HepG2 (cell line): ENCODE measurements around the gene ZNF821. TPM values are rescaled to one million over a fixed set of nuclear protein-coding genes. Genes with fewer than 3 reads are reported as not detected.

ENCODE experiments used
- AKNA ChIP-seq: sonication (generic); formaldehyde crosslinking; IDR thresholded peaks from 2 replicates; pipeline ENCODE4 v1.4.0; 2020; ENCODE audit warnings: missing genetic modification reagents, borderline replicate concordance
- ARNT ChIP-seq: fragments of 450-650 bp; IDR thresholded peaks from 2 replicates; pipeline ENCODE4 v1.6.1; 2017
- ATF5 ChIP-seq: sonication (generic); formaldehyde crosslinking; IDR thresholded peaks from 2 replicates; pipeline ENCODE4 v1.4.0; 2020; ENCODE audit warnings: mild to moderate bottlenecking, low read depth, missing genetic modification reagents
- BHLHE40 ChIP-seq: IDR thresholded peaks from 2 replicates; pipeline ENCODE4 v1.6.1; 2011; ENCODE audit warnings: low read length, improper control_type of control experiment
- CREB1 ChIP-seq, 2 experiments: fragments of 450-650 bp in 1 of 2; IDR thresholded peaks; 2 replicates each; pipeline ENCODE4 v1.6.1; 2016 to 2017; ENCODE audit warnings: control low read depth in 1 of 2, mild to moderate bottlenecking in 1 of 2, missing compliant biosample characterization in 1 of 2, missing genetic modification characterization in 1 of 2
- GATA4 ChIP-seq: sonication (generic); IDR thresholded peaks from 2 replicates; pipeline ENCODE4 v1.6.1; 2016; ENCODE audit warnings: antibody characterized with exemption, low read depth, borderline replicate concordance
- HOXA9 ChIP-seq: sonication (generic); formaldehyde crosslinking; IDR thresholded peaks from 2 replicates; pipeline ENCODE4 v1.8.1; 2022; ENCODE audit warnings: missing genetic modification reagents, mild to moderate bottlenecking, moderate library complexity, borderline replicate concordance
- MTA3 ChIP-seq: sonication (generic); formaldehyde crosslinking; IDR thresholded peaks from 2 replicates; pipeline ENCODE4 v1.4.0; 2020; ENCODE audit warnings: missing genetic modification reagents
- NAIF1 ChIP-seq: sonication (generic); formaldehyde crosslinking; IDR thresholded peaks from 2 replicates; pipeline ENCODE4 v1.5.0; 2020; ENCODE audit warnings: mild to moderate bottlenecking, missing genetic modification reagents, borderline replicate concordance
- NFYB ChIP-seq: sonication (generic); formaldehyde crosslinking; IDR thresholded peaks from 2 replicates; pipeline ENCODE4 v1.4.0; 2020; ENCODE audit warnings: missing genetic modification reagents
- RFX5 ChIP-seq: IDR thresholded peaks from 2 replicates; pipeline ENCODE4 v1.6.1; 2011; ENCODE audit warnings: low read depth, low read length, improper control_type of control experiment
- TCF12 ChIP-seq, 2 experiments: fragments of 450-650 bp in 1 of 2; sonication (generic) in 1 of 2; formaldehyde crosslinking in 1 of 2; IDR thresholded peaks; 2 replicates each; pipeline versions ENCODE4 v1.6.1 to v1.8.0; 2017 to 2022; ENCODE audit warnings: antibody characterized with exemption in 1 of 2, mild to moderate bottlenecking in 1 of 2, missing genetic modification reagents in 1 of 2, moderate library complexity in 1 of 2
- THAP9 ChIP-seq: sonication (generic); formaldehyde crosslinking; IDR thresholded peaks from 2 replicates; pipeline ENCODE4; 2020; ENCODE audit warnings: missing genetic modification reagents, mild to moderate bottlenecking, borderline replicate concordance
- TP53 ChIP-seq: sonication (generic); formaldehyde crosslinking; conservative IDR thresholded peaks from 2 replicates; pipeline ENCODE4 v1.4.0; 2020; ENCODE audit warnings: missing genetic modification reagents
- TRIM24 ChIP-seq: sonication (generic); formaldehyde crosslinking; IDR thresholded peaks from 2 replicates; pipeline ENCODE4 v1.8.0; 2022; ENCODE audit warnings: mild to moderate bottlenecking, missing genetic modification reagents
- ZBTB1 ChIP-seq: sonication (generic); formaldehyde crosslinking; IDR thresholded peaks from 2 replicates; pipeline ENCODE4 v1.4.0; 2020; ENCODE audit warnings: missing genetic modification reagents, borderline replicate concordance
- ZNF276 ChIP-seq: sonication (generic); formaldehyde crosslinking; IDR thresholded peaks from 2 replicates; pipeline ENCODE4 v1.4.0; 2020; ENCODE audit warnings: mild to moderate bottlenecking, low read depth, missing genetic modification reagents
- ZNF496 ChIP-seq: sonication (generic); formaldehyde crosslinking; IDR thresholded peaks from 2 replicates; pipeline ENCODE4 v1.8.1; 2023; ENCODE audit warnings: mild to moderate bottlenecking, moderate library complexity, missing genetic modification reagents; ENCODE audit not compliant: insufficient replicate concordance
- ZSCAN25 ChIP-seq: sonication (generic); formaldehyde crosslinking; IDR thresholded peaks from 2 replicates; pipeline ENCODE4 v1.8.0; 2022; ENCODE audit warnings: mild to moderate bottlenecking, missing genetic modification reagents
- polyA plus RNA-seq, 8 experiments: library from polyadenylated mRNA; depleted of rRNA in 3 of 8; stranded (reverse) in 7 of 8; unstranded in 1 of 8; fragments of >200 nt; fragmentation: Illumina TruSeq in 4 of 8; extraction: Trizol in 4 of 8; gene quantifications; 2 replicates each; pipeline versions ENCODE4 v1.2.1 to v1.2.3, GENCODE V29; 2011 to 2016; ENCODE audit warnings: low read depth in 4 of 8, missing spikeins in 1 of 8, mixed read lengths in 1 of 8; ENCODE audit not compliant: insufficient read depth in 1 of 8
- total RNA-seq, 5 experiments: library from RNA; depleted of rRNA; stranded (reverse); fragments of >200 nt; fragmentation: Illumina TruSeq; extraction: Trizol; gene quantifications; 2 replicates each; pipeline ENCODE4 v1.2.3, GENCODE V29; 2016; ENCODE audit warnings: low read depth in 1 of 5

The ZNF821 gene
- total and polyA plus RNA-seq, 2 of the 13 experiments (the other 11 are each of a cell fraction or from before 2014, with no cell fraction given), result 7.0 to 9.1 TPM

GRCh38 chr16:71895679-71896365, 11.8 kb upstream of the ZNF821 start (continued):
- TF ChIP-seq ZNF276 (CRISPR knock-in tag) (0 out of 2 replicates have a peak, but pooled peaks have one; percentile 34), THAP9 (CRISPR knock-in tag) (peak; percentile 12; the same call in 1 of the 2 replicates), ARNT (no peak), ZNF496 (CRISPR knock-in tag) (no peak), NFYB (CRISPR knock-in tag) (no peak), NAIF1 (CRISPR knock-in tag) (no peak), ATF5 (CRISPR knock-in tag) (no peak), ZBTB1 (CRISPR knock-in tag) (no peak), ZSCAN25 (CRISPR knock-in tag) (0 out of 2 replicates have a peak, but pooled peaks have one; percentile 4), CREB1 (IDR thresholded peaks at IDR 0.05) (no peak), CREB1 (CRISPR knock-in tag; IDR thresholded peaks at IDR 0.05) (no peak; the same call in 1 of the 2 replicates), TCF12 (IDR thresholded peaks at IDR 0.05) (no peak), TCF12 (CRISPR knock-in tag; IDR thresholded peaks at IDR 0.05) (no peak), RFX5 (no peak), GATA4 (no peak), HOXA9 (CRISPR knock-in tag) (no peak), BHLHE40 (no peak), TP53 (no peak), TRIM24 (CRISPR knock-in tag) (no peak), AKNA (CRISPR knock-in tag) (no peak; the same call in 1 of the 2 replicates), MTA3 (no peak)
